ENCODE results near the gene TEKT5. TPM values are rescaled to one million over a fixed set of nuclear protein-coding genes. Genes with fewer than 3 reads are reported as not detected.
A peak's percentile ranks its signal among the peaks of the same experiment; 100 is the strongest.

Gene TEKT5
- total RNA-seq, 1 donor from 2014 or later = 0.29 TPM

- H3K4me3 Mint-ChIP-seq (ENCODE audit: low read depth) = peak overlapping the region; percentile 80
- H3K27ac Mint-ChIP-seq = no peak overlapping the region
- H3K4me1 Mint-ChIP-seq (ENCODE audit: low read depth) = peaks cover 16% of the 10 kb centered on the region
- H3K9me3 Mint-ChIP-seq (ENCODE audit: low read depth) = no peaks in the 10 kb centered on the region
- DNase-seq (ENCODE audit: low spot score, unreplicated experiment) = no peak
- no peaks in the 10 kb centered on the region for H3K36me3 Mint-ChIP-seq (ENCODE audit: insufficient read depth)
- peaks cover 36% of the 10 kb centered on the region for H3K27me3 Mint-ChIP-seq
- TF ChIP-seq CTCF (IDR thresholded peaks at IDR 0.05; ENCODE audit: unreplicated experiment) = no peak
Observed at GRCh38 chr16:10581507-10581906, 113.2 kb downstream of the TEKT5 start.

- H3K36me3 Mint-ChIP-seq (ENCODE audit: insufficient read depth) = no peaks in the 10 kb centered on the region
- no peak for DNase-seq (ENCODE audit: low spot score, unreplicated experiment)
- peaks cover 18% of the 10 kb centered on the region for H3K4me1 Mint-ChIP-seq (ENCODE audit: low read depth)
- peak overlapping the region; percentile 53 for H3K27ac Mint-ChIP-seq
- H3K4me3 Mint-ChIP-seq (ENCODE audit: low read depth) = peak overlapping the region; percentile 80
- TF ChIP-seq CTCF (IDR thresholded peaks at IDR 0.05; ENCODE audit: unreplicated experiment) = no peak
- no peaks in the 10 kb centered on the region for H3K9me3 Mint-ChIP-seq (ENCODE audit: low read depth)
- peaks cover 36% of the 10 kb centered on the region for H3K27me3 Mint-ChIP-seq
Observed at GRCh38 chr16:10580883-10581247, 113.9 kb downstream of the TEKT5 start.

- H3K4me1 Mint-ChIP-seq (ENCODE audit: low read depth) = peaks cover 18% of the 10 kb centered on the region
Observed at GRCh38 chr16:10579965-10580882, 114.5 kb downstream of the TEKT5 start, which contains the start of gene EMP2. Gene EMP2, minus strand, starts transcription at chr16:10580598. Its CDS starts 32,981 bp downstream, at chr16:10547617.

GRCh38 chr16:10579575-10579964 is 115.2 kb downstream of the TEKT5 start:
- Mint-ChIP-seq H3K36me3 (ENCODE audit: insufficient read depth) (no peaks in the 10 kb centered on the region), H3K4me1 (ENCODE audit: low read depth) (peaks cover 18% of the 10 kb centered on the region)
- TF ChIP-seq CTCF (IDR thresholded peaks at IDR 0.05; ENCODE audit: unreplicated experiment) = no peak

More at GRCh38 chr16:10579965-10580882, 114.5 kb downstream of the TEKT5 start, which contains the start of gene EMP2:
- DNase-seq (ENCODE audit: low spot score, unreplicated experiment) = peak; percentile 55
- H3K27ac Mint-ChIP-seq = peak within 1 kb of the TSS; percentile 53
- peaks cover 36% of the 10 kb centered on the region for H3K27me3 Mint-ChIP-seq
- peak; percentile 60 for TF ChIP-seq CTCF (IDR thresholded peaks at IDR 0.05; ENCODE audit: unreplicated experiment)
- H3K4me3 Mint-ChIP-seq (ENCODE audit: low read depth) = peak within 1 kb of the TSS; percentile 80
- H3K9me3 Mint-ChIP-seq (ENCODE audit: low read depth) = no peaks in the 10 kb centered on the region
- no peaks in the 10 kb centered on the region for H3K36me3 Mint-ChIP-seq (ENCODE audit: insufficient read depth)

GRCh38 chr16:10578474-10579316 is 116.0 kb downstream of the TEKT5 start:
- H3K9me3 Mint-ChIP-seq (ENCODE audit: low read depth) = no peaks in the 10 kb centered on the region
- no peak overlapping the region for H3K27ac Mint-ChIP-seq
- peaks cover 18% of the 10 kb centered on the region for H3K4me1 Mint-ChIP-seq (ENCODE audit: low read depth)
- H3K36me3 Mint-ChIP-seq (ENCODE audit: insufficient read depth) = no peaks in the 10 kb centered on the region
- no peak for DNase-seq (ENCODE audit: low spot score, unreplicated experiment)
- peaks cover 34% of the 10 kb centered on the region for H3K27me3 Mint-ChIP-seq
- TF ChIP-seq CTCF (IDR thresholded peaks at IDR 0.05; ENCODE audit: unreplicated experiment) = no peak
- H3K4me3 Mint-ChIP-seq (ENCODE audit: low read depth) = no peak overlapping the region

More at GRCh38 chr16:10579575-10579964, 115.2 kb downstream of the TEKT5 start:
- Mint-ChIP-seq H3K27me3 (peaks cover 36% of the 10 kb centered on the region), H3K27ac (peak overlapping the region; percentile 29), H3K9me3 (ENCODE audit: low read depth) (no peaks in the 10 kb centered on the region), H3K4me3 (ENCODE audit: low read depth) (peak overlapping the region; percentile 67)
- DNase-seq (ENCODE audit: low spot score, unreplicated experiment) = no peak

All from progenitor cell of endocrine pancreas (in vitro differentiated cells).